Stimulated activated CD4-positive, alpha-beta T cell treated with anti-CD3 and anti-CD28 coated beads, Interleukin-2, amount 100 ng/mL, for 4 hours (primary cell): ENCODE results near the gene PPM1F.

Experiments
- DNase-seq: peaks from one replicate; pipeline ENCODE4 v3.0.0-alpha.2; 2020; ENCODE audit warnings: low read depth

PPM1F gene

DNA sequence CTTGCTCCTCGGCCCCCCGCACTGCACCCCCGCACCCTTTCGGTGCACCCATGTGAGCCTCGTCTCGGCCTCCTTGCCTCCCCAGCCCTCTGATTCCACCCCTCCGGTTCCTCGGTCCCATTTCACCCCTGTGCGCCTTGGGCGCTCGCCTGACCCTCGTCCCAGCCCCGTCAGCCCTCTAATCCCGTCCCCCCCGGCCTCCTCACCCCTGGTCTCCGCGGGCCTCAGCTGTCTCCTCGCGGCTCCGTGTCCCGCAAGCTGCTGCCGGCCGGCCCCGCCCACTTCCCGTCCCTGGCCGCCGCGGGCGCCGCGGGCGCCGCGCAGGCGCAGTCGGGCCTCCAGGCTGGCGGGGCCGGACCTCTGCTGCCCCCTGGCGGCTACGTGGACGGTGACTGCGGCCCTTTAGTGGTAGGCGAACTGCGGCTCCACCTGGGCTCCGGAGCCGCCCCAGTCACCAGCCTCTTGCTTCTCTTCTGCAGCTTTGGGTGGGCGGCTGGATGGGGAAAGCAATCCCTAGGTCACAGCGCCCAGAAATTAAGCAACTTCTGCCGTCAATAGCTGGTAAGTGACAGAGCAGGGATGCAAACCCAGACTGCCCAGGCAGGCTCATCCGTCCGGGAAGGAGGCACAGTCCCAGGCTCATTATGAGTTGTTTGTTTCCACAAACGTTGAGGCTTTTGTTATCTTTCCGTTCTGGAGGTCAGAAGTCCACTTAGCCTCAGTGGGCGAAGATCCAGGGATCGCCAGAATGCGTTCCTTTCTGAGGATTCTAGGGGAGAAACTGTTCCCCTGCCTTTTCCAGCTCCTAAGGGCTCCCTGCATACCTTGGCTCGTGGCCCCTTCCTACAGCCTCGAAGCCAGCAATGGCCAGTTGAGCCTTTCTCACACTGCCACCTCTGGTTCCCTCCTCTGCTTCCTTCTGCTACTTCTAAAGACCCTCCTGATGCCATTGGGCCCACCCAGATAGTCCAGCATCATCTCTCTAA lies at the start of gene PPM1F:
PPM1F (minus strand) TSS at position 263 of the 986 bp plus-strand sequence. CDS start 6,800 bp downstream, outside the sequence.
- peak; percentile 83 for DNase-seq

DNA sequence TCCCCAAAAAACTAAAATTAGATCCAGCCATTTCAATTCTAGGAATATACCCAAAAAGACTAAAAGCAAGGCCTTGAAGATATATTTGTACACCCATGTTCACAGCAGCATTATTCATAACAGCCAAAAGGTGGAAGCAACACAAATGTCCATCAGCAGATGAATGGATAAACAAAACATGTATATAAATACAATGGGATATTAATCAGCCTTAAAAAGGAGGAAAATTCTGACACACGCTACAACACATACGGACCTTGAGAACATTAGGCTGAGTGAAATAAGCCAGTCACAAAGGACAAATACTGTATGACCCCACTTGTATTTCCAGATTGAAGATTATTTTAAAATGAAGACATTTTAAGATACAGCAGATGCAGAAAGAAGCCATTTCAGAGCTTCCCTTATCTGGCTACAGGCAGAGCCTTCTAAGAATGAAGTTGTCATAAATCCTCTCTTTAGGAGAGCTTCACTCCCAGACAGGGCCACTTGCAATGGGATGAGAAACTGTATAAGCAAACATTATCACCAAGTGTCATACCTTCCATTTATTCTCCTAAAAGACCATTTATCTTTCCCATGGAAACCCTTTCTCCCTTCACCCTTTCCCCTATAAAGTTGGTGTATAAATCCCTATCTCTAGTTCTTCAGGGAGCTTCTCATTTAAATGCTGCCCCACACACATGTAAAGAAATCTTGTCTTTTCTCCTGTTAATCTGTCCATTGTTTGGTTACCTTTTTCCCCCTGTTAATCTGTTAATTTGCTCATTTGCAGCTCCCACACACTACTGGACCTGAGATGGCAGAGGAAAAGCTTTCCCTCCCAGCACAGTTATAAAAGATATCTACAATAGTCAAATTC lies 49.2 kb upstream of the PPM1F start:
- DNase-seq = no peak

- DNase-seq = no peak
Observed at GRCh38 chr22:21998595-21999247, 46.1 kb upstream of the PPM1F start.

- no peak for DNase-seq
Observed at GRCh38 chr22:21996175-21996720, 43.6 kb upstream of the PPM1F start.

- DNase-seq = no peak
Observed at GRCh38 chr22:21995660-21996059, 43.0 kb upstream of the PPM1F start.

DNA sequence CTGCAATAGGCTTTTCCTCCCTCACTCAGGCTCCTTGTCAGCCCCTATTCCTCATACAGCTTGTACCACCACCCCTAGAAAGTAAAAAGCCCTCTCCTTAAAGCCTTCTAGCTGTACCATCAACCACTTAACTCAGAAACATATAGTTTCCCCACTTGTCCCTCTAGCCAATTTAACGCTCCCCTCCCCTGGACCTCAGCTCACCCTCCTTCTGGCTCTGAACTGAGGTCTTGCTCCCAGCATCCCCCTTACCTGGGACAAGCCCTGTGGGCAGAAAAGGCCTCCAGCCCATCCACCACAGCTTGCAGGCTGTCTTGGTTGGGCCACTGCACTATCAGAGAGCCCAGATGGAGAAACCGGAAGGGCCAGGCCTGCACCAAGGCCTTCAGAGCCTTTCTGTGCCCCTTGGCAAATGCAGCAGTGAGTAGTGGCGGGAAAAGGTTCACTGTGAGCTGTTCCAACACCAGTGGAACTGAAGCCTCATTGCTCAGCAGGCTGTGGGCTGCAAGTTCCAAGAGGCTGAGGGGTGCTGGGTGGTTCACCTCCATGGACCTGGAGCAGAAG lies 42.3 kb upstream of the PPM1F start:
- no peak for DNase-seq

- no peak for DNase-seq
Observed at GRCh38 chr22:21992593-21993237, 40.1 kb upstream of the PPM1F start.

DNA sequence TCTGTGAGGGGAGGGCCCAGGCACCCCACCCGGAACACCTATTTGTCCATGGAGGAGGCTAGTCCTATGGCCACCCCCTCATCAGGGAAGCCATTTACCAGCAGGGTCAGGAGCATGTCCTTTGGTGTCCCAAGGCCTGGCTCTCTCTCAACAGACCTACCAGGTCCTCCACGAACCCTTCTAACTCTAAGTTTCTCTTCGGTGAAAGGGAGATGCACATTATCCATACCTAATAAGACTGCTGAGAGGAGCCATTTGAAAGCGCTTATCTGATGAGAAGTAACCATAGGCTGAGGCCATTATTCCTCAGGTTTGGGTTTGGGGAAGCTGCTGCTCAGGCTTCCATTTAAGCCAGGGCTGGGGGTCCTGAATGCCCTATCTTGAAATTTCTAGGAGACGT lies 39.1 kb upstream of the PPM1F start:
- DNase-seq = no peak

DNA sequence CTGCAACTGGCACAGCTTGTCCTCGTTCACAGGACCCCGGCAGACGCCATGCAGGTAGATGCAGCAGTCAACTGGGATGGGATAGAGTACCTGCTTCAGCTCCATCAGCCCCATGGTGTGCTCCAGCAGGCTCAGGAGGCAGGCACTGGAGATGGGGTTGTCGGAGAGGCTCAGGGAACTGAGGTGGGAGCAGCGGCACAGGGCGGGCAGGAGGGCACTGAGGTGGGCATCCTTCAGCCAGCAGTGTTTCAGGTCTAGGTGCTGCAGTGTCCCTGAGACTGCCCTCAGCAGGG lies 38.6 kb upstream of the PPM1F start:
- no peak for DNase-seq

DNA sequence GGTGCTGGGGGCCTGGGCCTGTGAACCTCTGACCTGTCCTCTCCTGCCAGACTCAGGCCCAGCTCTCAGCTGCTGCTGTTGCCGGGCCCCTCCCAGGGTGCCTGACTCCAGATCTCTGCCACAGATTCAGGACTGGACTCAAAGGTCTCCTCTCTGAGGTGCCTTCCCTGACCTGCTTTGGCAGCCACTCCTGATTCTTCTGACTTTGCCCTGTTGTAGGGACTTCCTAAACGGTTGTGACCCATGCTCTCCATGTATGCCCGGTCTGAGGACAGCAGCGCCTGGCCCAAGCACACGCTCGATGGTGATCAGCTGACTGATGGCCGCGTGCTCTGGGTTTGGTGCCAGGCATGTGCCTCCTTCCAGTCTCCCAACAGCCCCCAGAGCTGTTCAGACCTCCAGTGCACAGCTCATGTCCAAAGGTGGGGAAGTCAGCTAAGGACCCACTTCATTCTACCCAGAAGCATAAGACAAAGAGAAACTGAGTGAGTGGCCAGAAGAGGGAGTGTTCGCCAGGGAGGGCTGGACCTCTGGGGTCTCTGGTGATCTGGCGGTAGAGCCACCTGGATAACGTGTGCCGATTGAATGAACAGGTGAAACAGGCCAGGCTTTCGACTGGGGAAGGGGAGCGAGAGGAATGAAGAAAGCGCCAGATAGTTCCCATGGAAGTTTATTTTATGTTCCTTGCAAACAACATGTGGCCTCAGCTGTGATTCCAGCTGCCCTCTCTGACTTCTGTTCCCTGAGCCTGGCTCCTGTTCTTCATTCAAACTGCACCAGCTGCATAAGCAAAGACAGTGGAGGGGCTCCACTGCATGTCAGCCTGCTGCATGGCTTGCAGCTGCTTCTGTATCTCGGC lies 38.0 kb upstream of the PPM1F start:
- DNase-seq = no peak

DNA sequence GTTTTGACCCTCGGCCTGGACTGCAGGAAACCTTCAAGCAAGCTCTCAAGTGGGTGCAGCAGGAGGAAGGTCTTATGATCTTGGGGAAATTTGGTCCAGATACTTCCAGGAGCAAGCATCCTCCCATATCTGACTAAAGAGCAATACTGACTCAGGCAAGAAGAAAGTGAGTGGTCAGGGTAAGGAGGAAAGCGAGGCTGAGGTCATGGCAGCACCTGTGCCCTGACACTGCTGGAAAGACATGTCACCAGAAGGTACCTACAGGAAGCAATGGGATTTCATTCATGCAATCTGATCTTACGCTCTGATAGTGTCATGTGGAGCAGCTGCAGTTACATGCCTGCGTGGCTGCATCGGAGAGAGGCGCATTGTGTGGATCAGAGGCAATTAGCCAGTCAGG lies 36.4 kb upstream of the PPM1F start:
- DNase-seq = no peak

GRCh38 chr22:21985214-21985613 lies 32.6 kb upstream of the PPM1F start:
- no peak for DNase-seq

DNA sequence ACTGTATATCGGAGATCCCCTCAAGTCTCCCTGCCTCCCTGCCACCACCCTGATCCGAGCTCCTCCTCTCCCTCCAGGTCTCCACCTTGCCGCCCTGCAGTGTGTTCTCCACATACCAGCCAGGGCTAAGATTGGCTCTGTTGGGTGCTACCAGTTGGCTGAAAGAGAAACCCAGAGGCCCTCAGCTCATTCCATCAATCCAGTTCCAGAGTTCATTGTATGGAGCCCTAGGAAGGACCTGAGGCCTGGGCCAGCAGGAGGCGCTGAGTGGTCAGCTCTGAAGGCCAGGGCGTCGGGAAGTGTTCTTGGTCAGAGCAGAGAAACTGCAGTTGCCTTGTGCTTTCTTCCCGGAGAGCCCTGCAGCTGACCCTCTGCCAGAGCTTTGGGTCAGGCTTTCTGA lies 32.1 kb upstream of the PPM1F start:
- no peak for DNase-seq

DNA sequence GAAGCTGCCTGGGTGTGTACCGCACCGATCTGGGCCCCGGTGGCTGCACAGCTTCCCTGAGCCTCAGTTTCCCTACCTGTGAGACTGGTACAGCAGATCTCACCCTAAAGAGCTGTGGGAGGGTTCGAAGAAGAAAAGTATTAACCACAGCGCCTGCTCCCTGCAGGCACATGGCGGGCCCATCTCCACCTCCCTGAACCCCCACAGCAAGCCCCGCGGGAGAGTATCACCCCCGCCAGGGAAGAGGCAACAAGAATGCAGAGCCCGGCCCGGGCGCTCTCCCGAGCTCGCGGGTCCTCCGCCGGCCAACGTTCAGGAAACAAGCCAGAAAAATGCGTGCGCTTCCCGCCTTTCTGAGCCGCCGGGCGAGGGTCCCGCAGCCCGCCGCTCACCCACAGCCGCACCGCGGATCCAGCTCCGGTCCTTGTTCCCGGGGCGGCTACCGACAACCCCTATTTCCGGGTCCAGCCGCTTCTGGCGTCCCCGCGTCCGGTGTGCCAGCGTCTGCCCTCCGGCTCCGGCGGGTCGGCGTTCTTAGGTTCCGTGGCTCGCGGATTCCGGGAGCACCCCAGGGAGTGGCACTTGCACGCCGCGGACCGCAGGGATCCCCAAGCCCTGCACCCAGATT lies 29.8 kb upstream of the PPM1F start, which contains the start of gene TOP3B:
TOP3B (minus strand) TSS at position 450 of the 628 bp plus-strand sequence. CDS start 7,078 bp downstream, outside the sequence.
- peak; percentile 63 for DNase-seq

DNA sequence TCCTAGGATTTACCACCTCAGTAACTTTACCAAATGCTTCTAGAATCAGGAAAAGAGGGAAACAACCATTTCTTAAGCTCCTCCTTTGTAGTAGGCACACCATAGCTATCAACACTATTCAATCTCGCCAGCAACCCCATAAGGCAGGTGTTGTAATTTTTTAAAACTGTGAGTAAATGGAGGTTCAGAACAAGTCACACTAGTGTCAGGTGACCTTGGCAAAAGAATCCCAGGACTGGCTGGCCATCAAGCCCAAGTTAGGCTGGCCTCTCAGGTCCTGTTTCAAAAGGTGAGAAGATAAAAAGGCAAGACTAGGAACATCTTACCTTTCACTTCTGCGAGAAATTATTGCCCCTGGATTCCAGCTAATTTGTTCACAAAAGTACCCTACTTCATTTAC lies 29.2 kb upstream of the PPM1F start:
- no peak for DNase-seq

DNA sequence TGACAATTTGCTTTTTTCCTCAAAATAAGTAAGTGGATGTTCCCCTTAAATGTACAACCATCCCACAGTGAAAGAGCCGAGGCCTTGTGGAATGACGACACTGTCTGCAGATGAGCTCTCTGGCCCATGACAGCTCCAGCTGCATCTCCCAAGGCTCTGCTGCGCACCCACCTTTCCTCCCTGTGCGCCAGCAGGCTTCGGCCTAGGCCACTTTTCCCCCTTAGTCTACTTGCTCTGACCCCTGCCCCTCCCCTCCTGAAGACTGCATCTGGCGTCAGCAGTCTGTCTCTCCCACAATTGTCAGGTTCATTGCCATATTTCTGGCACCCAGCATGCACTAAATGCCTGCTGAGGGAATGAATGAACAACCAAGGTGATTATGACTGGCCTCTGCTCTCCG lies 27.9 kb upstream of the PPM1F start:
- DNase-seq = no peak

GRCh38 chr22:21978564-21979386 lies 26.1 kb upstream of the PPM1F start:
- DNase-seq = no peak

DNA sequence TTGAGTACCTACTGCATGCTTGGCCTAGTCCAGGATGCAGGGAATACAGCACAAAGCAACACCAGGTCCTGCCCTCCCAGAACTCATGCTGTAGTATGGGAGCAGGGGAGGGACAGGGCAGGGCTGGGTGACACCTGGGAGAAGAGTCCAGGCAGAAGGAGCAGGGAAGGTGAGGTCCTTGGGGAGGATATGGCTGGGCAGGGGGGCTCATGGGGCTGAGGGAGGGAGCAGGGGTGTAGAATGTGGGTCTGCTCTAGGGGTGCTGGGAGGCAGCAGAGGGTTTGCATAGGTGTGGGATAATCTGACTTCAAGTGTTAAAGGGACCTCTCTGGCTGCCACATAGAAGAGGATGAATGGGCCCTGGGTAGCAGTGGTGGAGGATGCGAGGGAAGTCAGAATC lies 25.2 kb upstream of the PPM1F start:
- no peak for DNase-seq

GRCh38 chr22:21975854-21976345 lies 23.3 kb upstream of the PPM1F start:
- no peak for DNase-seq
